Gastrocnemius medialis (tissue), 4 donors: ENCODE measurements around the gene MED26. TPM values are rescaled to one million over a fixed set of nuclear protein-coding genes. Genes with fewer than 3 reads are reported as not detected.
"Not testable (repeated sequence)": the region's sequence is repeated elsewhere in the genome, so short reads cannot be mapped to it uniquely, and the experiment has no call there.

Experiments used
- ATAC-seq, 2 donors: fragments of 150-250 bp; one replicate each; pipeline ENCODE4 v1.9.1; 2016
- DNase-seq, 2 donors: peaks; one replicate each; pipeline ENCODE4 v3.0.0-alpha.2; 2019
- H3K27ac ChIP-seq, 4 donors: fragments of 200-600 bp; sonication (generic); 1 replicate in 1 of 4; 2 replicates in 3 of 4; pipeline ENCODE4 v1.5.1; 2016 to 2018; ENCODE audit warnings: mild to moderate bottlenecking in 2 of 4, moderate library complexity in 1 of 4
- H3K27me3 ChIP-seq, 3 donors: fragments of 200-600 bp; sonication (generic) in 2 of 3; 1 replicate in 1 of 3; 2 replicates in 2 of 3; pipeline versions ENCODE4 v1.5.1 to v1.6.0; 2016 to 2019; ENCODE audit warnings: mild to moderate bottlenecking in 1 of 3, moderate library complexity in 1 of 3
- H3K36me3 ChIP-seq, 2 donors: fragments of 200-600 bp; sonication (generic) in 1 of 2; one replicate each; pipeline ENCODE4 v1.5.1; 2017 to 2018
- H3K4me1 ChIP-seq, 2 donors: fragments of 200-600 bp; sonication (generic) in 1 of 2; one replicate each; pipeline ENCODE4 v1.5.1; 2016 to 2017; ENCODE audit warnings: mild to moderate bottlenecking in 2 of 2
- H3K4me3 ChIP-seq, 4 donors: fragments of 200-600 bp; sonication (generic) in 3 of 4; 1 replicate in 1 of 4; 2 replicates in 3 of 4; pipeline ENCODE4 v1.5.1; 2016 to 2019; ENCODE audit warnings: mild to moderate bottlenecking in 2 of 4
- H3K9me3 ChIP-seq, 3 donors: fragments of 200-600 bp; sonication (generic) in 2 of 3; 1 replicate in 1 of 3; 2 replicates in 2 of 3; pipeline ENCODE4 v1.5.1; 2016 to 2019
- CTCF ChIP-seq, 5 experiments: fragments of 450-650 bp in 3 of 5; fragments of 200-600 bp in 2 of 5; sonication (generic) in 2 of 5; IDR thresholded peaks in 4 of 5; conservative IDR thresholded peaks in 1 of 5; 1 replicate in 4 of 5; 2 replicates in 1 of 5; pipeline ENCODE4 v1.5.1; 2016 to 2019; ENCODE audit warnings: antibody characterized with exemption in 5 of 5, mild to moderate bottlenecking in 3 of 5, moderate library complexity in 3 of 5
- POLR2A ChIP-seq, 2 donors: fragments of 450-650 bp; IDR thresholded peaks; one replicate each; pipeline ENCODE4 v1.6.1; 2017; ENCODE audit warnings: antibody characterized with exemption in 2 of 2, mild to moderate bottlenecking in 2 of 2, moderate library complexity in 2 of 2
- in situ Hi-C, 4 donors: fragments of 200-750 bp; cut with MboI; loops; one replicate each; pipeline versions ENCODE4 v1.15.0 to v1.8.0; 2017; ENCODE audit warnings: low sequenced_read_pairs in 4 of 4
- intact Hi-C: fragments of 100-400 bp; cut with DNase I; formaldehyde crosslinking; loops from one replicate; pipeline ENCODE4 v1.15.1; 2023; ENCODE audit warnings: low total_unique reads
- total RNA-seq, 4 donors: library from RNA; depleted of rRNA; stranded (reverse); fragments of >200 nt; gene quantifications; one replicate each; pipeline versions ENCODE4 v1.1.0 to v1.2.3, GENCODE V29; 2016

The MED26 gene
- total RNA-seq, 4 donors from 2014 or later: 5.7 to 15.7 (median 9.4) TPM

- TF ChIP-seq CTCF (IDR thresholded peaks at IDR 0.05 in 4 of 5, conservative IDR thresholded peaks at IDR 0.05 in 1 of 5): no peak
- no peak for TF ChIP-seq POLR2A (IDR thresholded peaks at IDR 0.05)
- Histone ChIP-seq H3K4me1 (peaks cover 0 to 9% of the 10 kb centered on the region in 2 donors), H3K4me3 (no peak overlapping the region), H3K27ac (no peak overlapping the region), H3K27me3 (no peaks in the 10 kb centered on the region), H3K9me3 (no peaks in the 10 kb centered on the region), H3K36me3 (peaks cover 0 to 48% of the 10 kb centered on the region in 2 donors)
- intact Hi-C loops: no loop called here
- DNase-seq: no peak
- no peak for ATAC-seq
- in situ Hi-C loops: loop anchor here in 1 of 4 donors (25.0 kb wide), 1 partner anchor 277 kb away; the partner anchor contains the start of gene SIN3B
Measured at GRCh38 chr19:16559780-16560276, 68.2 kb downstream of the MED26 start.

- Histone ChIP-seq H3K27me3 (no peaks in the 10 kb centered on the region), H3K9me3 (no peaks in the 10 kb centered on the region), H3K4me3 (no peak overlapping the region), H3K27ac (no peak overlapping the region), H3K4me1 (no peaks in the 10 kb centered on the region), H3K36me3 (peaks cover 0 to 44% of the 10 kb centered on the region in 2 donors)
- ATAC-seq (no peak), DNase-seq (no peak)
- no peak for TF ChIP-seq POLR2A (IDR thresholded peaks at IDR 0.05)
- no peak for TF ChIP-seq CTCF (IDR thresholded peaks at IDR 0.05 in 4 of 5, conservative IDR thresholded peaks at IDR 0.05 in 1 of 5)
- in situ Hi-C loops: loop anchor here in 1 of 4 donors (25.0 kb wide), 1 partner anchor 283 kb away; the partner anchor contains the start of gene SIN3B
- intact Hi-C loops: no loop called here
Measured at GRCh38 chr19:16554776-16555175, 73.2 kb downstream of the MED26 start.

GRCh38 chr19:16551902-16552301 is 76.1 kb downstream of the MED26 start:
- H3K4me1 ChIP-seq, H3K27me3 ChIP-seq, ATAC-seq, DNase-seq, H3K9me3 ChIP-seq, H3K27ac ChIP-seq, H3K4me3 ChIP-seq, intact Hi-C loops: not testable (repeated sequence)
- in situ Hi-C loops: loop anchor here in 1 of 4 donors (25.0 kb wide), 1 partner anchor 285 kb away; the partner anchor contains the start of gene SIN3B
- peaks cover 0 to 34% of the 10 kb centered on the region in 2 donors for H3K36me3 ChIP-seq

- H3K36me3 ChIP-seq: peaks cover 0 to 18% of the 10 kb centered on the region in 2 donors
- H3K9me3 ChIP-seq: no peaks in the 10 kb centered on the region
- in situ Hi-C loops (loop anchor here in 1 of 4 donors (25.0 kb wide), 1 partner anchor 312 kb away; no protein-coding TSS in a partner anchor), intact Hi-C loops (no loop called here)
- peaks cover under 1 to 7% of the 10 kb centered on the region in 2 donors for H3K4me1 ChIP-seq
- DNase-seq (no peak), ATAC-seq (no peak)
- no peak overlapping the region for H3K4me3 ChIP-seq
- H3K27me3 ChIP-seq: no peaks in the 10 kb centered on the region
- TF ChIP-seq CTCF (IDR thresholded peaks at IDR 0.05 in 4 of 5, conservative IDR thresholded peaks at IDR 0.05 in 1 of 5): no peak
- no peak for TF ChIP-seq POLR2A (IDR thresholded peaks at IDR 0.05)
- no peak overlapping the region for H3K27ac ChIP-seq
Measured at GRCh38 chr19:16548956-16549355, 79.0 kb downstream of the MED26 start.

GRCh38 chr19:16544473-16545231 is 83.4 kb downstream of the MED26 start:
- in situ Hi-C loops (loop anchor here in 1 of 4 donors (25.0 kb wide), 1 partner anchor 307 kb away; no protein-coding TSS in a partner anchor), intact Hi-C loops (no loop called here)
- H3K4me1 ChIP-seq: peaks cover 31 to 40% of the 10 kb centered on the region in 2 donors
- no peak for DNase-seq
- no peak overlapping the region for H3K27ac ChIP-seq
- ATAC-seq: no peak
- TF ChIP-seq CTCF (IDR thresholded peaks at IDR 0.05 in 4 of 5, conservative IDR thresholded peaks at IDR 0.05 in 1 of 5) (no peak), POLR2A (IDR thresholded peaks at IDR 0.05) (no peak)
- H3K4me3 ChIP-seq: no peak overlapping the region
- H3K9me3 ChIP-seq: no peaks in the 10 kb centered on the region
- no peaks in the 10 kb centered on the region for H3K27me3 ChIP-seq
- H3K36me3 ChIP-seq: peaks cover 0 to 2% of the 10 kb centered on the region in 2 donors

- not testable (repeated sequence) for H3K4me3 ChIP-seq, H3K27me3 ChIP-seq, H3K27ac ChIP-seq, ATAC-seq, H3K36me3 ChIP-seq, DNase-seq, H3K9me3 ChIP-seq
- intact Hi-C loops: loop anchor here (2.0 kb wide), 2 partner anchors 47 to 85 kb away; partner anchors contain the start of genes C19orf44, CALR3 and MED26
- in situ Hi-C loops: loop anchor here in 1 of 4 donors (25.0 kb wide), 1 partner anchor 306 kb away; no protein-coding TSS in a partner anchor
- H3K4me1 ChIP-seq: peaks cover 31 to 44% of the 10 kb centered on the region in 2 donors
Measured at GRCh38 chr19:16543734-16544133, 84.3 kb downstream of the MED26 start.
